Activated gamma-delta T cell treated with Interleukin-2 at 50 U/mL for 16 hours (primary cell): ENCODE measurements around the gene MRPL38.

Source experiments
- DNase-seq: peaks from one replicate; pipeline ENCODE4 v3.0.0-alpha.2; 2020

The MRPL38 gene

GRCh38 chr17:75917917-75918445 lies 13.3 kb upstream of the MRPL38 start:
- no peak for DNase-seq

- DNase-seq, result no peak
These were observed 12.6 kb upstream of the MRPL38 start for GRCh38 chr17:75917141-75917916.

- DNase-seq, result no peak
These were observed 10.6 kb upstream of the MRPL38 start for GRCh38 chr17:75915268-75915667.

- no peak for DNase-seq
These were observed 10.1 kb upstream of the MRPL38 start for GRCh38 chr17:75914643-75915267.

DNA sequence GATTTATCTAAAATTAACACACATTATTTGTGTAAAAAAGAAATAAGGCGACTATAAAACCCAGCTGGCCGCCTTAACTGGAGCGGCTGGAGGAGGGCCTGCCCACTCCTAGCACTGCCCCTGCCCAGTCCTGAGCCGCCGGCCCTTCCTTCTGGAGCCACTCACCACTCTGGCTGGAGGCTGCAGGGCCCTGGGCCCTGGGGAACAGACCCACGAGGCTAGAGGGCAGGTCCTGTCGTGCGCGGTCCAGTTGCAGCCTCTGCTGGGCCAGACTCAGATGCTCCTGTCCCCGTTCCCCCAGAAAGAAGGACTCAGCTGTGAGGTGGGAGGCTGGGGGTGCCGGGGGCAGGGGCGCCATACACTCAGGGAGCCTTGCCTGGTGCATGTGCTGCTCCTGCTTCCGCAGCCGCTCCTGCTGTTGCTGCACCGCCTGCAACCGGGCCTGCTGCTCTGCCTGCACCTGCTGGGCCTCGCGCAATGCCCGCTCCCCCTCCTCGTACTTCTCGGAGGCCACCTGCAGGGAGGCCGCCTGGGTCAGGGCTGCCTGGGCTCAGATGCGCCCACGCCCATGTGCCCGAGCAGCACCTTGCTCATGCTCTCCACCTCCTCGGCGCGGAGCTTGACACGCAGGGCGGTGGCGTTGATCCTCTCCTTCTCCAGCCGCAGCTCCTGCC lies 9.0 kb upstream of the MRPL38 start:
- no peak for DNase-seq

GRCh38 chr17:75910699-75911098 lies 6.0 kb upstream of the MRPL38 start:
- no peak for DNase-seq

DNA sequence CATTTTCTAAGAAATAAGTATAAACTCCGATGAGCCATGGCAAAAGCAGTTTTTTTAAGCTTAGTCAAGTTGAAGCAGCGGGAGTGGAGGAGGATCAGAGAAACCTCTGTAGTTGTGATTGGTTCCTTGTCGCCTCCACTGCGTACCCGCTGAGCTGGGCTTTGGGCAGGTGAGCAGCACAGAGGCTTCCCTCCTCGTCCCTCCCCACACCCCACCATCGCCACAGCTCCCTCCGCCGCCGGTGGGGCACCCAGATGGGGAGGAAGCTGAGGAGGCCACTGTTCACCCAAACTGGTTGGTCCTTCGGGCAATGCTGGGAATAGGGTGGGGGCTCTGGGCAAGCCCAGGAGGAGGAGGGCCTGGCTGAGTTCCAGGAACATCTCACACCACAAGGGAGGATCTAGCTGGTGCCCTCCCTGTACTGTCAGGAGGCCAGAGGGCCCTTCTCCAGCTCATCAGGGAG lies 5.2 kb upstream of the MRPL38 start:
- no peak for DNase-seq

GRCh38 chr17:75909051-75909811 lies 4.5 kb upstream of the MRPL38 start:
- DNase-seq, result no peak

DNA sequence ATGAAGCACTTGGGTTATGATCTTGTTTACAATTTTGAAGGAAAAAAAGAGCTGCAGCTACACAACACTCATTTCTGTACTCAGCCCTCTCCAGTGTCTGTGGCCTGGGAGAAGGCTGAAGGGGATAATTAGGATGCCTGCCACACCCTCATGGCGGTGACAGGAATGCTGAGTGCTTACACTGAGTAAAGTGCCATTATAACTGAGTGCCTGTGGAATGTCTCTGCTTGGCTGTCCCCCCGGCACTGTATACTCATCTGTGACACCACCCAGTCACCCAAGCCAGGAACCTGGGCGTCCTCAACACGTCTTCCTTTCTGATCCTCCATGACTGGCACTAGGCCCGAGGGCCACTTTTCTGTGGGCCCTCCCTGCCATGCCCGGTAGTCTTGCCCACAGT lies 3.5 kb upstream of the MRPL38 start:
- DNase-seq, result no peak

DNA sequence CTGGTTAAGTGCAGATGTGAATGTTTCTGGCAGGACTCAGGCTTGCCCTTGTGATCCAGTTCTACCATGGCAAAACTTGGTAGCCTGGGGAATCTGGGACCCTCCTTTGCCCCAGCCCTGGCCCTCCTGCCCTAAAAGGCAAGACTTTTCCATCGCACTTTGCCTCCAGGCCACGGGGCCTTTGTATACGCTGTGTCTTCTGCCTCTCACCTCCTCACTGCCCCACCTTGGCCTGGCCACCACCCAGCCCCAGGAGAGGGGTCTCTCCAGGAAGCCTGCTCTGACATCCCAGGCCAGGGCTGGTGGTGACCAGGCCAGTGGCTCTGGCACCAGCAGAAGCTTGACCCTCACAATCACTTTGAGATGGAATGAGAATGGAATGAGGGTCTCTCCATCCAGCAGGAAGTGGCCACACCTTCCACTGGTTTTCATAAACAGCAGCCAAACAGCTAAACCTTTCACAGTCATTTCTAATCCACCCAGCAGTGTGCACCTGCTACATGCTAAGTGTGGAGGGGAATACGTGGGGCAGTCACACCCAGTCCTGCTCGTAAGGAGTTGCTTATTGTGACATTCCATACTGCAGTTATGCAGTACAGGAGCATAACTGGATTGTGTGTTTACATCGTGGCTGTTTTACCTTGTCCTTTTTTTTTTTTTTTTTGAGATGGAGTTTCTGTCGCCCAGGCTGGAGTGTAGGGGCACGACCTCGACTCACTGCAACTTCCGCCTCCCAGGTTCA lies 1.6 kb upstream of the MRPL38 start:
- DNase-seq, result no peak

DNA sequence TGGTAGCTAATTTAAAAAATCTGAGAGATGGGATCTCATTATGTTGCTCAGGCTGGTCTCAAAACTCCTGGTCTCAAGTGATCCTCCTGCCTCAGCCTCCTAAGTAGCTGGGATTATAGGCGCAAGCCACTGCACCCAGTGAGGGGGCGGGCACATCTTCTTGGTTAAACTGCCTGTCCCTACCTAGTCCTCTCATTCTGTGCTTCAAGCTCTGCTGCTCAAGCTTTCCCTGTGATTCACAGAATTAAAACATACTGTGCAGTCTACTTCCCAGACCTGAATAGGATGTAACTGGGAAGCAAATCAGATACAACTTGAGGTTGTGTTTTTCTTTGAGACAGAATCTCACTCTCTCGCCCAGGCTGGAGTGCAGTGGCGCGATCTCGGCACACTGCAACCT lies 2.3 kb downstream of the MRPL38 start:
- no peak for DNase-seq

- no peak for DNase-seq
These were observed 3.0 kb downstream of the MRPL38 start for GRCh38 chr17:75901727-75902126.

GRCh38 chr17:75900691-75901533 lies 3.8 kb downstream of the MRPL38 start:
- no peak for DNase-seq

- DNase-seq, result no peak
These were observed 4.8 kb downstream of the MRPL38 start for GRCh38 chr17:75899767-75900468.

- no peak for DNase-seq
These were observed 5.3 kb downstream of the MRPL38 start for GRCh38 chr17:75899353-75899752.

GRCh38 chr17:75898791-75899190 lies 5.9 kb downstream of the MRPL38 start:
- no peak for DNase-seq

GRCh38 chr17:75898065-75898464 lies 6.6 kb downstream of the MRPL38 start:
- no peak for DNase-seq

DNA sequence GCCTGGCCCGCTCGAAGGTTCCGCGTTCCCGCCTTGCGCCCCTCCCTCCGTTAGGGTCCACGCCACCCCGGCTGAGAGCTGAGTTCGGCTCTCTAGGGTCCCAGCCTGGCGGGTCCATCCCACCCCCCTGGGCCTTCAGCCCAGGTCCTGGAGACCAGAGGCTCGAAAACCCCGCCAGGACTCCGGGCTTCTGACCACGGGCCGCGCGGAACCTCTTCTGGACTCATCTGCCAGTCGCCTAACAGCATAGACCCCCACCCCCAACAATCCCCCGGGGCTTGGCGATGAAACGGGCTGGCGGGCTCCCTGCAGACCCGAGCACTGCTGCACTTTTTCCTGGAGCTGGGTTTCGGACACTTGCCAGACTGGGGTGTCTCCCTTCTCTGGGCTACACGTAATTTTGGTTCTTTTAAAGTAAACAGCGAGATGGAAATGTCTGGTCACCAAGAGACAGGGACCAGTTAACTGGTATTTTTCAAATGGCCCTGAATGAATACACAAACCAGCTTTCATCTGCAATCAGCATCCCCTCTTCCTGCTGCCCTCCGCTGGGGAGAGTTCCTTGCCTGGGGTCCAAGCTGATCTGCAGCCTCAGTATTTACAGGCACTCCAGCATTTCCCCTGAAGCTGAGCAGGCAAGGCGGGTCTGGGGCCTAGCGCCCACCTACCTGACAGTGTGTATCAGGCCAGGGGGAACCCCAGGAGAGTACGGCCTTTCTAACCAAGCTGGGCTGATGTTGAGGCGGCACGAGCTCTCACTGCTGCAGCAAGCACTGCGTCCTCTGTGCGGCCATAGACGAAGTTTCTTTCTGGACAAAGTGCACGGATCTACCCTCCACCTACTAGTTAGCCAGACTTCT lies 7.3 kb downstream of the MRPL38 start:
- no peak for DNase-seq

DNA sequence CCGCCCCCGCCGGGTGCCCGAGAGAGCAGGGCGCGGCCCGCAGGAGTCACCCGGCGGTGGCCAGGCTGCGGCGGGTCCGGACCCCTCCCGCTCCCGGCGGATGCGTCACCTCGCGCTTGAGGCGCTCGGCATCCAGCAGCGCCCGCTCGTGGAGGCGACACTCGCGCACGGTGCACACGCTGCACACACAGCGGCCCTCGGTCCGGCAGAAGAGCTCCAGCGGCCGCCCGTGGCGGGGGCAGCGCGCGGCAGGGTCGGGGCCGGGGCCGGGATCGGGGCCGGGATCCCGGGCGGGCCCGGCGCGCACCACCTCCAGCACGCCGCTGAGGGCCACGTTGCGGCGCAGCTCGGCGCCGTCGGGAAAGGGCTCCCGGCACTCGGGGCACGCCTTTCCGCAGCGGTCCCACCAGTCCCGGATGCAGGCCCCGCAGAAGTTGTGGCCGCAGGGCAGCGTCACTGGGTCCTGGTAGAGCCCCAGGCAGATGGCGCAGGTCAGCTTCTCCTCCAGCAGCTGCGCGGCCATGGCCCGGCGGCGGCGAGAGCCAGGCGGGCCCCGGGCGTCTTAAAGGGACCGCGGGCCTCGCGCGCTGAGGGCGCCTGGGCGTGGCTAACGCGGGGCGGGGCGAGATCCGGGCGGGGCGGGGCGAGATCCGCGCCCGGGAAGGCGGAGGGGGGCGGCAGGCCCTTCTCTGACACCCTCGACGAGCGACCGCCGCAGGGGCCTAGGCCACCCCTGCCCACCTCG lies 8.1 kb downstream of the MRPL38 start, which contains the start of gene TRIM65:
TSS of gene TRIM65 (minus strand) at position 537 of the 745 bp plus-strand sequence. CDS start at position 523, 14 bp downstream.
- peak; percentile 65 for DNase-seq
